Endometrial microvascular endothelial cells (primary cell): Measurements from ENCODE around the gene ENAM. TPM values are rescaled to one million over a fixed set of nuclear protein-coding genes. Genes with fewer than 3 reads are reported as not detected.

Source experiments
- in situ Hi-C: cut with HindIII; loops from 2 replicates; pipeline ENCODE4 v1.10.0; 2017; ENCODE audit warnings: low sequenced_read_pairs, low pct_unique_long_range_greater_than_20kb; ENCODE audit errors: inconsistent ontology term
- total RNA-seq: library from RNA; depleted of rRNA; stranded (reverse); fragments of >200 nt; gene quantifications from one replicate; pipeline ENCODE4 v1.2.3, GENCODE V29; 2015; ENCODE audit errors: inconsistent ontology term

ENAM gene, protein sequence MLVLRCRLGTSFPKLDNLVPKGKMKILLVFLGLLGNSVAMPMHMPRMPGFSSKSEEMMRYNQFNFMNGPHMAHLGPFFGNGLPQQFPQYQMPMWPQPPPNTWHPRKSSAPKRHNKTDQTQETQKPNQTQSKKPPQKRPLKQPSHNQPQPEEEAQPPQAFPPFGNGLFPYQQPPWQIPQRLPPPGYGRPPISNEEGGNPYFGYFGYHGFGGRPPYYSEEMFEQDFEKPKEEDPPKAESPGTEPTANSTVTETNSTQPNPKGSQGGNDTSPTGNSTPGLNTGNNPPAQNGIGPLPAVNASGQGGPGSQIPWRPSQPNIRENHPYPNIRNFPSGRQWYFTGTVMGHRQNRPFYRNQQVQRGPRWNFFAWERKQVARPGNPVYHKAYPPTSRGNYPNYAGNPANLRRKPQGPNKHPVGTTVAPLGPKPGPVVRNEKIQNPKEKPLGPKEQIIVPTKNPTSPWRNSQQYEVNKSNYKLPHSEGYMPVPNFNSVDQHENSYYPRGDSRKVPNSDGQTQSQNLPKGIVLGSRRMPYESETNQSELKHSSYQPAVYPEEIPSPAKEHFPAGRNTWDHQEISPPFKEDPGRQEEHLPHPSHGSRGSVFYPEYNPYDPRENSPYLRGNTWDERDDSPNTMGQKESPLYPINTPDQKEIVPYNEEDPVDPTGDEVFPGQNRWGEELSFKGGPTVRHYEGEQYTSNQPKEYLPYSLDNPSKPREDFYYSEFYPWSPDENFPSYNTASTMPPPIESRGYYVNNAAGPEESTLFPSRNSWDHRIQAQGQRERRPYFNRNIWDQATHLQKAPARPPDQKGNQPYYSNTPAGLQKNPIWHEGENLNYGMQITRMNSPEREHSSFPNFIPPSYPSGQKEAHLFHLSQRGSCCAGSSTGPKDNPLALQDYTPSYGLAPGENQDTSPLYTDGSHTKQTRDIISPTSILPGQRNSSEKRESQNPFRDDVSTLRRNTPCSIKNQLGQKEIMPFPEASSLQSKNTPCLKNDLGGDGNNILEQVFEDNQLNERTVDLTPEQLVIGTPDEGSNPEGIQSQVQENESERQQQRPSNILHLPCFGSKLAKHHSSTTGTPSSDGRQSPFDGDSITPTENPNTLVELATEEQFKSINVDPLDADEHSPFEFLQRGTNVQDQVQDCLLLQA
- total RNA-seq: not detected

DNA sequence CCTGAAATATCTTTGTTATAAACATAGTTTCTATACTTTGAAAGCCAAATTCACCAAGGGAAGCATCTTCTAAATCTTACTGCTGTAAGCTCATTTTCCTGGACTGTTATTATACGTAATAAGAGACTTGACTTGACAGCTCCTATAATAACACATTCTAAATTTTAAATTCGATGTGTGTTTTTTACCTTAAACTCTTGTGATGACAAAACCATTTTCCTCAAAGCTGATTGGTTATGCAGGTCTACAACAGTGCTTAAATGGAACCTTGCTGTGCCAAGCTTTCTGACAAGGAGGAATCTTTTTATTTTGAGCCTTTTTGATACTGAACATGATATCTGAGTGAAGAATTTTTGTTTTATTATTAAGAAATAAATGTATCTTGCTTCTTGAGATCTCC lies at the start of gene ENAM:
TSS of gene ENAM (plus strand) at position 301 of the 400 bp plus-strand sequence. CDS start 757 bp downstream, outside the sequence.
- in situ Hi-C loops: no loop called here

DNA sequence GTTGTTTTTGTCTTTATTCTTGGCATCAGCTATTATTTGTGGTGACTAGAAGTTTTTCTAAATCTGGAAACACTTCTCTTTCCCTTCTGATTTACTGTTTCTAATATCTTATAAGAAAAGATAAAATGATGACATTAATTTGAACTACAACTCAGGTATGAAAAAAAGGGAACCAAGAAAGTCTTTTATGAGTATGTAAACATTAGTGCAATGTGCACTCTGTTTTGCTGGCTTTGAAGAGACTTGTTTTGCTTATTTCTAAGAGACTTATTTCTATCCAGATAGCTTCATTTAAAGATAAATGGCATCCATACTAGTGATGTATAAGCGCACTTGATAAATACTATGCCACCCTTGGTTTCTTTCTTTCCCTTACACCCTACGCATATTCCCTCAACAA lies 46.6 kb upstream of the ENAM start:
- in situ Hi-C loops: no loop called here

DNA sequence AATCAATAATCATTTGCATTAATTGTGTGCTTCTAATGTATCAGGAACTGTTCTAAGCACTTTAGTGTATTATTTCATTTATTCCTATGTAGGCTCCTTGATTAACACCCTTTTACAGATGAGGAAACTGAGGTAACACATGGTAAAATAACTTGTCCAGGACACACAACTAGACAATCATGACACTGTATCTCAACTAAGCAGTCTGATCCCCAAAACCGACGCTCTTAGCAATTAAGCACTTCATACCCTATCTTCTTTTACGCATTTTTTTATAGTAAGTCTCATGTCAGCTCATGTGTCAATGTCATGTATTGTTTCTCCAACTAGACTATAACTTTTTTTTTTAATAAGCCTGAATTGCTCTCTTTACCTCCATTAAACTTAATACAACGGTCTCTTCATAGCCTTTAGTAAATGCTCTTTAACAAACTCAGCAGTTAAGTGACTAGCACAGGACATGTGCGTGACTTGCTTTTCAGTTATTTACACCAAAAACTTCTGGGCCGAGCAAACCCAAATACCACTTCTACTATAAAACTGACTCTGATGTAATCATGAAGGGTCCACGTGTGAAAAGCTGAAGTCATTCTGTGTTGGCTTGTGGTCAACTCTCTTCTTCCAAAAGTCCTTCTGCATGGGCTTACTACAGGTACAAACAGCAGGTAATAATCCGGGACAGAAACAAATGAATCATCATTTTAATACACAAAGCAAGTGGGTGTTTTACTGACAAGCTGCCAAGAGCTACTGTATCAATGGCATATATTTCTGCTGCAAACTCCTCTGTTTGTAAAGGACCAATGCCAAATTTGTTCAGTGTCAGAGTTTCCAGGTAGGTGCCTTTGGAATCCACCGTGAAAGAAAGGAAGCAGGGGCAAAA lies 44.4 kb upstream of the ENAM start:
- in situ Hi-C loops: no loop called here

DNA sequence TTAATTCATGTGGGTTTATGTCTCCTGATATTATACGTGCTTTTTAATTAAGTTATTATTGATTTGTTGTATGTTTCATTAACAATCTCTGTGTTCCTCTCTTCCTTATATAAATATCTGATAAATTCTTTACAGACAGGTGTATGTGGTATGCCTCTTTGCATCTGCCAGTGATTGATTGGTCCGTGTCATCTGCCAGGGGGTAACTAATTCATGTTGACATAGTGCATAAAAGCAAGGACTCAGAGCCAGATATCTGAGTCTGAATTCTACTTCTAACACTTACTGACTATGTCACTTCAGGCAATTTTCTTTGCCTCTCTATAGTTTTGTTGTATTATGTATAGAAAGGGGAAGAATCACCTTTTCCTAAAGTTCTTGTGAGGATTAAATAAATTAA lies 41.7 kb upstream of the ENAM start:
- in situ Hi-C loops: no loop called here

DNA sequence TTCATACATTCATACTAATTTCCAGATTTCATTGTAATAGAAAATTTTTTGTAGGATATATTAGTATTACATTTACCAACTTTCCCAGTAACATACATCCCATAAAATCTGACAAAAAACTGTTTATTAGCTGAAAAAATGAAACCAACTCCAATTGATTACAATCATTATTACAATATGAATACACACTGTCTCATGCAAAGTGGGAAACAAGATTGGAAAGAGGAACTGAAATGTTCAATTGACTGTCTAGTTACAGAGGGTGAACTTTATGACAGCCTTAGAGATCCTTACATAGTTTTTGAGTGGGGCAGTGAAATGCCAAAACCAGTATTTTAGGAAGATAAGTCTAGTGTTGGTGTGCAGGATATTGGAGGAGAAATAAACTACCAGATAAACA lies 38.8 kb upstream of the ENAM start:
- in situ Hi-C loops: no loop called here

DNA sequence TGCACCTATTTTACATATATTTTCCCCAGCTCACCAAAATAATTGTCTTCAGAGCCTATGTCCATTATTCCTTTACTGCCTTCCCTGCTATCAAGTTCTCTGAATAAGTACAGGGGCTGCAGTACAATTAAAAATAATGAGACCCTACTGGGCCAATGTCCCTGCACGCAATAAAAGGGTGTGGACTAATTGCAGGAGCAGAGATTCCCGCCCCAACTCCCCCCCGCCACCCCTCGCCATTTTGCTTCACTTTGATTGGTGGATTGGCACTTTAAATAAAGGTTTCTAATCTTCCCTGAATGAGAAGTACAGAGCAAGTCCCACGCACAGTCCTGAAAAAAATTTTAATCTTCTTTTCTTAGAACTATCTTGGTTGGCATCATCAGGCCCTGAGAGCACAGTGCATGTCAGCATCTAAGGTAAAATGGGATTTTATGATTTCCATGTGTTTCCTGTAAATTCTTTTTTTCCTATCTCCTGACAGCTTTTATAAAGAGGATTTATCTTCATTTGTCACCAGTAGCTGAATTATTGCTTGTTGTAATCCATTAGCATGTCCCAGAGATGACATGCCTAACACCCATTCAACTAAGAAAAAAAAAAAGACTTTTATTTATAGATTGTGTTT lies 36.5 kb upstream of the ENAM start, which contains the start of gene AMBN:
TSS of gene AMBN (plus strand) at position 302 of the 628 bp plus-strand sequence. CDS start at position 405, 103 bp downstream.
- in situ Hi-C loops: no loop called here

DNA sequence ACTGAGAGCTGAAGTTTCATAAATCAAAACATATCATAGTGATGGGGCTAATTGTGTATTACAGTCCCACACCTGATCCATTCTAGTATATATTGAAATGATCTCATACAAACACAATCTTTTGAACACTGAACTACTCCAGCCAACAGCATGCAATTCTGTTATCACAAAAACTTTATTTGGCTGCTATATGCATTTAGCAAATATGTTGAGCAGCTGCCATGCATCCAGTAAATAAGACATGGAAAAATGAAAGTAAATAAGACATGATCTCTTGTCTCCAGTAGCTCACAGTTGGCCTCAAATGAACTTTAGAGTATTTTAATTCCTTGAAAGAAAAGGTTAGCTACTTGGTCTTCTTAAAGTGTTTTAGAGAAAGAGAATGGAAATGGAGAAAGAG lies 34.3 kb upstream of the ENAM start:
- in situ Hi-C loops: no loop called here

DNA sequence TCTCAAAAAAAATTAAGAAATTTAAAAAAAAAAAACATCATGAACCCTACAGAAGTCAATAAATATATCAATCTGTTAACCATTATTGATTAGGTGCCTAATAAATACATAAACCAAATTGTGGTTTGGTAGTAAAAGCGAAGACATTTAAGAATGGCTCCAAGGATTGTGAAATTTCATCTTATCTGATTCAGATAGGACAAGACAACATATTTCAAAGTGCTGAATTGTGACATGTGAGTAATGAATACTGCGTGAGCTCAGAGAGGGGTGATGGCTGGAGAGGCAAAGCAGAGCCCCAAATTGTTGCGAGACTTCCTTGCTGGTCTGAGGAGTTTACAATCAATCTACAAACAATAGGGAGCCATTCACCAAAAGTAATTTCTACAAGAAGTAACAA lies 28.2 kb upstream of the ENAM start:
- in situ Hi-C loops: no loop called here

DNA sequence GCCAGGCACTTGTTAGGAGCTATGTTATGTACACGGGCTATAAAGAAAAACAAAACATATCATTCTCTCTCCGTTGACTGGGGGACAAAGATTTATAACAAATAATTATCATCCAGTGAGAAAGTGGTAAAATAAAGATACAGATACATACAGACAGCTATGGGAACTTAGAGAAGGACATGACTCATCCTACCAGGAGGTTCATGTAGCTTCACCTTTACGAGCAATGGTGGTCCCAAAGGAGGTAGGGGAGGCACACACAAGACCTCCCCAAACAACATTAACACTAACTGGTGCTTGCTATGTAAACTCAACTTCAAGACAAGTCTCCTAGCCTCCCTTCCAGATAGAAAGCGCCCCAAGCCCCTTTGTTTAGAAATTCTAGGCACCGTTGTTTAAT lies 27.6 kb upstream of the ENAM start:
- in situ Hi-C loops: no loop called here

DNA sequence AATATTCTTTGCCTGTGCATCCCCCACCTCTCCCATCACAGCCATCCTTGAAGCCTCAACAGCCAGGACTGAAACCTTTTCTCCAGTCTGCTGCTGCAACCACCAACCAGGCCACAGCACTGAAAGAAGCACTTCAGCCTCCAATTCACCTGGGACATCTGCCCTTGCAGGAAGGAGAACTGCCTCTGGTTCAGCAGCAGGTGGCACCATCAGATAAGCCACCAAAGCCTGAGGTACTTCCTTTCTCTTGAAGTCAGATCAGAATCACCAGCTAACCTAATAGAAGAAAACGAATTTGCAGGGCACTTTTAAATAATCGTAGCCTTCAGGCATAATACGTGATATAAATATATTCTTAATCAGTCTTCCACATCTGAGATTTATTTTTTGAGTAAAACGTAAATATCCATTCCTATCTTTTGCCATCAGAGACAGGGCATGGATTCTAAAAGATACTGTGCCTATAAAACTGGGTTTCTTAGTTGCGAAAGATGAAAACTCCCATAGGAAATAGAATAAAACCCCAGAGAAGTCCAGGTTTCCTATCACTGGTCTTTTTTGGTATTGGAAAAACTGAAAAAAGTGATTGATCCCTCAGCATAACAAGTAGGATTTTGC lies 27.0 kb upstream of the ENAM start:
- in situ Hi-C loops: no loop called here

DNA sequence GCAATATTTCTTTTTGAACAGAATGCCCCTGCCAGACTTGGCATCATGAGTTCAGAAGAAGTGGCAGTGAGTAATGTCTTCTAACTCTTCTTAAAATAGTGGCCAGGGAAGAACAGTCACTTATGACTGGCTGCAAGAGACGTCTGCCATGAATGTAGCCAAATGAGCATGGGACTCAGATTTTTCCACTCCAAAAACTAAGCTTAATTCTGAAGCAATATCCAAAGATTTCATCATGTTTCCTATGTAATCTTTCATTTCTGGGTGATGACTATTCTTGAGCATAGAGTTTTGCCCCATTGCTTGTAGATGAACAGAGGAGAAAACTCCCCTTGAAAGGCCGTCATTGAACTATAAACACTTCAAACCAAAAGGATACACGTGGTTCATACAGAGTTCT lies 24.7 kb upstream of the ENAM start:
- in situ Hi-C loops: no loop called here

DNA sequence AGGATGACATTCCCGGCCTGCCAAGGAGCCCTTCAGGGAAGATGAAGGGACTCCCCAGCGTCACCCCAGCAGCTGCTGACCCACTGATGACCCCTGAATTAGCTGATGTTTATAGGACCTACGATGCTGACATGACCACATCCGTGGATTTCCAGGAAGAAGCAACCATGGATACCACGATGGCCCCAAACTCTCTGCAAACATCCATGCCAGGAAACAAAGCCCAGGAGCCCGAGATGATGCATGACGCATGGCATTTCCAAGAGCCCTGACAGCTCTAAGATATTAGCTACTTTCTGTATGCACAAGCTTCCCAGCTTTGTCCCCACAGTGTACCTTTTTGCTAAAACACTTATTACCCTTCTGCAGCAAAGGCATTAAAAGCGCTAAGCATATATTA lies 22.1 kb upstream of the ENAM start:
- in situ Hi-C loops: no loop called here

DNA sequence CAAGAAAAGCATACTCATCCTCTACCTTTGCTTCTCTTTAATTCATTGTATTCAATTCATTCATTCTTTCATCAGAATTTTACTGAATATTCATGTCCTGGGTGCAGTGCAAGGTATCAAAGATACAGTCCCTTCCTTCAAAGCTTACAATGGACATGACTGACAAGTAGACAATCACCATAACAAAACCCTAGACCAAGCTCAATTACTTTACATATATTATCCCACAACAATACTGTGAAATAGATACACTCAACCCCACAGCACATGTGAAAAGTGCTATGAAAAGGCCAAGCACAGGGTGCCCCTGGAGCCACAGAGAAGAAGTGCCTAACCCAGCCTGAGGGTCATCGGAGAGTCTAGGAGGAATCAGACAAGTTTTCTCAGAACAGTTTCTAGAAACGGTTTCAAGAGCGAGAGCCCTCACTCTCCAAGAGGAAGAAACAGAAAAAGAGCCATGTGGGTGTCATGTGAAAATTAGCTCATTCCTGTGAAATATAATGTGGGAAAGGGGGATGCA lies 21.1 kb upstream of the ENAM start:
- in situ Hi-C loops: no loop called here

DNA sequence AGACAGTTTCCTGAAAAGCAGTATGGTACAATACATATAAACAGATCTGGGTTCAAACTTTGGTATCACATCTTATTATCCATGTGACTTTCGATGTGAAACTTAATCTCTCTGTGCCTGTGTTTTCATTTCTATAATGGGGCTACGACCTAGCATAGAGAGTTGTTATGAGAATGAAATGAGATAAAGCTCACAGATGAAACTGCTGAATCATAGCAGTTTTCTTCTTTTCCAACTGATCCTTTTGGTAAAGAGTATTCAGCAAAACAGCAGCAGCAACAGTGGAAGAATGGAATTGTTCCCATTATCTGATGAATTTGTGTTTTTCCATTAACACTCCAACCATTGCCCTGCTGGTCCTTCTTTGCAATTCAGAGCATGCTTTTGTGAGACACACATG lies 20.2 kb upstream of the ENAM start:
- in situ Hi-C loops: no loop called here

DNA sequence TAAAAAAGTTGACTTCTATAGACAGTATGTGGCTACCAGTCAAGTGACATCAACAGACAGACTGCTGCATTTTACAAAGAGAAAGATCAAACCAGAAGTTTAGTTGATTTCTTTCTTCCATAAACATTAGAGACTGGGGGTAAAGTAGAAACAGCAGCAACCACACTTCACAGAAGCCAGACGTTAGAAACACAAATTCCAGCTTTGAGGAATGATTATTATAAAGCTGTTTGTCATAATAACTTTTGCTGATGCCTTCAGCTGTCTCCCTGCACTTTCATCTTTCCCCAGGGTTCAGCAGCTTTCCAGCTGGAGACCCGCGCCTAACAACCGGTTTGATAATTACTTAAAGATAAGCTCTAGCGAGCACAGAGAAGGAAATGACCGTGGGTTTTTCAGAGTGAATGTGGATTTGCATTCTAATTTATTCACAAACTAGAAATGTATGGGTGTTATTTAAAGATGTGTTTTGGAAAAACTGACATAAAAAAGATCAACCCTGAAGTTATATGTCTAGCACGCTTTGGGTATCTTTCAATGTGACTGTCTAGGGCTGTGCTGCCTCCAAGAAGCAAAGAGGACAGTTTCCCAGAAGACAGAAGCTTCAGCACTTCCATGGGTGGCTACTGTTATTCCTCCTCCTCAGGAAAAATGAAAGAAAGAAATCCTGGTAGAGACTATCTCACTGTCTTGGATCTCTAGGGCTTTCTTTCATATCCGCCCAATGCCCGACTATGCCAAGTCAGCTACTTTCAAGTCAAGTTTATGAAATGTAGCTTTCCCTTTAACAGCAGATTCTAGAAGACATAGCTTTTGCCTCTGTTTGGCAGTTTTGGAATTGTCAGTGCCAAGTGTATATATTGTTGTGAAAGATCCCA lies 15.0 kb upstream of the ENAM start:
- in situ Hi-C loops: no loop called here

DNA sequence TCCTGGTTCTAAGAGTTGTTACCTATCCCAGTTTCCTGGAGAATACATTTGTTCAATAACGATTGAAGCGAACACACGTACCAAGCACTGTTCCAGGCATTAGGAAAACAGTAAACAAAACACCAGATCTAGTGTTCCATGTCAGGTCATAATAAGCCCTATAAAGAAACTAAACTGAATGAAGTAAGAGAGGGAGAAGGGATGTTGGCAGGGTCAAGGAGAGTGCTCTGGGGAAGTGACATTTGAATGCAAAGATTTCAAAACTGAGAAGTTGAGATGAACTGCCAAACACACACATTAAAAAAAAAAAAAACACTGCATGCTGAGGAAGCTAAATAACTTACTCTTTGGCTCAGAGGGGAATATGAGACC lies 14.4 kb upstream of the ENAM start:
- in situ Hi-C loops: no loop called here

DNA sequence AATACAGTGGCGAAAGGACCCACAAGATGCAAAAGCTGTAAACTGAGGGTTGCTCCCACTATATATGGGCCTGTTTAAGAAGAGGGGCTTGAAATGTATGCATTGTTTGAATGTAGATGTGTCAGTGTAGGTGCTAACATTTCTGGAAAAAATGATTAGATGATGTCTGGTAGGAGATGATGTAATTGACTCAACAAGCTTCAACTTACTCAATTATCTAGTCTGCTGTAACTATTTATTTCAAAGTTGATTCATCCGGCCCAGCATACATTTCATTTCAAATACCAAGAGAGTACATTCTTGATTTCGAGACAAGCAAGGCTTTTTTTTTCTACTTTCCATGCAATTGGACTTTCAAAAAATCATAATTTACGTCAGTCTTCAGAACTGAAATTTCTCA lies 9.3 kb upstream of the ENAM start:
- in situ Hi-C loops: no loop called here
